Measurements from ENCODE around the gene AKR1D1. TPM values are rescaled to one million over a fixed set of nuclear protein-coding genes. Genes with fewer than 3 reads are reported as not detected.

Gene AKR1D1
- total and polyA plus RNA-seq, 2 of the 13 experiments (the other 11 are each of a cell fraction or from before 2014, with no cell fraction given) = 6.9 to 37.0 TPM

DNA sequence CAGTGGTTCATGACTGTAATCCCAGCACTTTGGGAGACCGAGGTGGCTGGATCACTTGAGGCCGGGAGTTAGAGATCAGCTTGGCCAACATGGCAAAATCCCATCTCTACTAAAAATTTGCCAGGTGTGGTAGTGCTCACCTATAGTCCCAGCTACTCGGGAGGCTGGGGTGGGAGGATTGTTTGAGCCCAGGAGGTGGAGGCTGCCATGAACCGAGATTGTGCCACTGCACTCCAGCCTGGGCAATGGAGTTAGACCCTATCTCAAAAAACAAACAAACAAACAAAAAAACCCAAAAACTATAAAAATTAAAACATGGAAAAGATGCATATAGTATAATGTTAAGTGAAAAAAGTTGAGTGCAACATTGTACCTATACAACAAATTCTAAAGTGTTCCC, 81.4 kb downstream of the AKR1D1 start (continued):
- no peak for TF ChIP-seq REPIN1 (CRISPR knock-in tag; IDR thresholded peaks at IDR 0.05; ENCODE audit: borderline replicate concordance, low read depth)
- TF ChIP-seq ZMYM3 (CRISPR knock-in tag; IDR thresholded peaks at IDR 0.05) = peak; percentile 40; the same call in 1 of the 2 replicates
- no peak for TF ChIP-seq JARID2 (CRISPR knock-in tag; IDR thresholded peaks at IDR 0.05; ENCODE audit: insufficient replicate concordance)
- TF ChIP-seq PCBP1 (IDR thresholded peaks at IDR 0.05; ENCODE audit: borderline replicate concordance, low read depth, low read length) = no peak
- TF ChIP-seq ATF3 (CRISPR knock-in tag; IDR thresholded peaks at IDR 0.05) = no peak
- no peak for TF ChIP-seq ARID2 (CRISPR knock-in tag; IDR thresholded peaks at IDR 0.05; ENCODE audit: borderline replicate concordance)
- no peak for TF ChIP-seq GZF1 (CRISPR knock-in tag; IDR thresholded peaks at IDR 0.05)
- TF ChIP-seq, protein P1, sequence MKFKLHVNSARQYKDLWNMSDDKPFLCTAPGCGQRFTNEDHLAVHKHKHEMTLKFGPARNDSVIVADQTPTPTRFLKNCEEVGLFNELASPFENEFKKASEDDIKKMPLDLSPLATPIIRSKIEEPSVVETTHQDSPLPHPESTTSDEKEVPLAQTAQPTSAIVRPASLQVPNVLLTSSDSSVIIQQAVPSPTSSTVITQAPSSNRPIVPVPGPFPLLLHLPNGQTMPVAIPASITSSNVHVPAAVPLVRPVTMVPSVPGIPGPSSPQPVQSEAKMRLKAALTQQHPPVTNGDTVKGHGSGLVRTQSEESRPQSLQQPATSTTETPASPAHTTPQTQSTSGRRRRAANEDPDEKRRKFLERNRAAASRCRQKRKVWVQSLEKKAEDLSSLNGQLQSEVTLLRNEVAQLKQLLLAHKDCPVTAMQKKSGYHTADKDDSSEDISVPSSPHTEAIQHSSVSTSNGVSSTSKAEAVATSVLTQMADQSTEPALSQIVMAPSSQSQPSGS (CRISPR knock-in tag; IDR thresholded peaks at IDR 0.05) = no peak
- TF ChIP-seq RCOR2 (CRISPR knock-in tag; IDR thresholded peaks at IDR 0.05) = 0 out of 2 replicates have a peak, but pooled peaks have one; percentile 17
- no peak for TF ChIP-seq KDM4B (CRISPR knock-in tag; IDR thresholded peaks at IDR 0.05)
- no peak for TF ChIP-seq ZNF816 (CRISPR knock-in tag; IDR thresholded peaks at IDR 0.05; ENCODE audit: borderline replicate concordance)
- TF ChIP-seq RFXANK (CRISPR knock-in tag; IDR thresholded peaks at IDR 0.05) = no peak
- TF ChIP-seq ZNF780A (CRISPR knock-in tag; IDR thresholded peaks at IDR 0.05) = no peak
- no peak for TF ChIP-seq HNRNPK (IDR thresholded peaks at IDR 0.05; ENCODE audit: low read depth, low read length, poor library complexity, severe bottlenecking)
- TF ChIP-seq ZSCAN31 (CRISPR knock-in tag; IDR thresholded peaks at IDR 0.05; ENCODE audit: low read depth) = no peak

Measured in HepG2 (cell line).